SU-DHL-6 (cell line): ENCODE measurements around the gene TRPV4.

Source experiments
- H2AFZ ChIP-seq: fragments of 200-600 bp; sonication (generic); 2 replicates; pipeline ENCODE4 v1.6.1; 2014; ENCODE audit warnings: low read depth, mild to moderate bottlenecking, moderate library complexity, mixed read lengths, antibody characterized with exemption, low read length; ENCODE audit not compliant: severe bottlenecking
- H3F3A ChIP-seq: fragments of 200-600 bp; shearing (Covaris generic); 2 replicates; pipeline ENCODE4 v1.6.0; 2016; ENCODE audit warnings: antibody characterized with exemption, mild to moderate bottlenecking; ENCODE audit not compliant: insufficient read depth
- H3K27ac ChIP-seq: fragments of 200-600 bp; sonication (generic); 2 replicates; pipeline ENCODE4 v1.5.1; 2016; ENCODE audit warnings: low read depth, mild to moderate bottlenecking, low read length, moderate library complexity, mixed read lengths
- H3K27me3 ChIP-seq: fragments of 200-600 bp; sonication (generic), shearing (Covaris generic); 2 replicates; pipeline ENCODE4 v1.6.0; 2014; ENCODE audit warnings: mild to moderate bottlenecking, low read length
- H3K36me3 ChIP-seq: fragments of 200-600 bp; sonication (generic); 2 replicates; pipeline ENCODE4 v1.6.1; 2014; ENCODE audit warnings: mild to moderate bottlenecking, low read length, mixed read lengths
- H3K4me2 ChIP-seq: fragments of 300-600, 200-600 bp; shearing (Covaris generic), sonication (generic); 2 replicates; pipeline ENCODE4 v1.6.0; 2014; ENCODE audit warnings: low read length, low read depth, mild to moderate bottlenecking; ENCODE audit not compliant: poor library complexity, severe bottlenecking
- H3K4me3 ChIP-seq: fragments of 200-600 bp; sonication (generic); 2 replicates; pipeline ENCODE4 v1.5.1; 2014; ENCODE audit warnings: antibody characterized with exemption, low read length, mild to moderate bottlenecking, mixed read lengths; ENCODE audit not compliant: insufficient read depth, poor library complexity, severe bottlenecking
- H3K79me2 ChIP-seq: fragments of 200-600 bp; sonication (generic); 2 replicates; pipeline ENCODE4 v1.6.1; 2014; ENCODE audit warnings: mild to moderate bottlenecking, low read length, moderate library complexity; ENCODE audit not compliant: insufficient read depth
- H3K9ac ChIP-seq: fragments of 200-600 bp; sonication (generic); 2 replicates; pipeline ENCODE4 v1.7.0; 2014; ENCODE audit warnings: mild to moderate bottlenecking, low read length
- H3K9me2 ChIP-seq: fragments of 200-600 bp; sonication (generic); replicated peaks from 2 replicates; pipeline ENCODE4 v1.6.1; 2014; ENCODE audit warnings: low read length; ENCODE audit not compliant: insufficient read depth
- H3K9me3 ChIP-seq: fragments of 200-600 bp; sonication (generic); 2 replicates; pipeline ENCODE4 v1.6.1; 2014; ENCODE audit warnings: low read length, mixed read lengths; ENCODE audit not compliant: insufficient read depth
- H4K20me1 ChIP-seq: fragments of 200-600 bp; sonication (generic); 2 replicates; pipeline ENCODE4 v1.6.1; 2014; ENCODE audit warnings: low read depth, mild to moderate bottlenecking, antibody characterized with exemption, low read length, moderate library complexity, mixed read lengths
- EZH2phosphoT487 ChIP-seq: fragments of 200-600 bp; sonication (generic), shearing (Covaris generic); conservative IDR thresholded peaks from 2 replicates; pipeline ENCODE4 v1.6.1; 2018; ENCODE audit warnings: mild to moderate bottlenecking, antibody characterized with exemption, low read length, moderate library complexity, mixed read lengths
- TF ChIP-seq, protein P1 (sequence below): fragments of 200-600 bp; sonication (generic); IDR thresholded peaks from one replicate; pipeline ENCODE4 v1.5.1; 2017; ENCODE audit warnings: antibody characterized with exemption, mild to moderate bottlenecking, low read length, moderate library complexity; ENCODE audit not compliant: insufficient read depth, poor library complexity, severe bottlenecking

The TRPV4 gene

DNA sequence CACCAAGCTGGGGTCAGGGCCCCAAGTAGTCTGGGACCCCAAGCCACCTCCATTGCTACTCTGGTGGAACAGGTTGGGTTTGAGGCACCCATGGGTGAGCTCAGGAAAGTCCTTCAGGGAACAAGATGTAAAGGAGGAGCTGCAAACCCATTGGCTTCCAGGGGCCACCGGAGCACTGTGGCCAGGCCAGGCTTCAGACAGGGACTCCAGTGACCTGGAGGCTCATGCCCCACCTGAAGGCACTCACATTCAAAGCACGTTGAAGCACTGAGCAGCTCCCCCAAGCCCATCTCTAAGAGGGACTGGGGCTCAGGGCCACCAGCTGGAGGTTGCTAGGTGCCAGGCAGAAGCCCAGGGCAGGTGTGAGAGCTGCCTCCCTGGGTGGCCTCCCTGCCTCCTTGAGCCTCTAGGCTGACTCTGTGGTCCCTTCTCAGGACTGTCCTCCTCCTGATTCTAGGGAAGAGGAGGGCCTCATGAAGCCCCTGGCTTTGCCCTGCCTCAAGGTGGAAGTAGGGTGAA is 70.5 kb downstream of the TRPV4 start:
- H3K9me2 ChIP-seq, result no peaks in the 10 kb centered on the region
- no peaks in the 10 kb centered on the region for H3K79me2 ChIP-seq
- no peaks in the 10 kb centered on the region for H3F3A ChIP-seq
- no peak for TF ChIP-seq EZH2phosphoT487
- no peak overlapping the region for H3K4me3 ChIP-seq
- H3K27me3 ChIP-seq, result no peaks in the 10 kb centered on the region
- no peaks in the 10 kb centered on the region for H4K20me1 ChIP-seq
- H3K9ac ChIP-seq, result no peak overlapping the region
- no peak overlapping the region for H2AFZ ChIP-seq
- no peak overlapping the region for H3K4me2 ChIP-seq
- no peaks in the 10 kb centered on the region for H3K9me3 ChIP-seq
- no peak overlapping the region for H3K27ac ChIP-seq
- H3K36me3 ChIP-seq, result no peaks in the 10 kb centered on the region

DNA sequence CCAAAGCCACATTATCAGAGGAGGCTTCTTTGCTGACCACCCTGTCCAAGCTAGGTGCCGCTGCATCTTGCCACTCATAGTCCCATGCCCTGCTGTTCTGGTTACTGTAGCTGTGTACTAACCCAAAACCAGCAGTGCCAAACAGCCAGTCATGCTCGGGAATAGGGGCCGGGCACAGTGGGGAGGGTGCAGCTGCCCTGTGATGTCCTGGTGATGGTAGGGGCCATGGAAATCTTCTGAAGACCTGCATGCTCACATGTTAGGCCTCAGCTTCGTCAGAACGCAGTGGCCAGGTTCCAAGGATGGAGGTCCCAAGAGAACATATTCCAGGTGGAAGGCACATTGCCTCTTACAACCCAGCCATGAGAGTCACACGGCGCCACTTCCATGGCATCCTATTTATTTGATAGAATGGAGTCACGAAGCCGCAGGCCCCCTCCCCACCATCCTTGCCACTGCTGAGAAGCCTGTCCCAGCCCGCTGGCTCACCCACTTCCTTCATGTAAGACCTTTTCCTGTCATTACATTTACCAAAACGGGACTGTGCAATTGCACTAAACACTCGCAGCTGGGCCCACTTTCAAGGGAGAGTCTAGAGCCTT is 71.0 kb downstream of the TRPV4 start:
- Histone ChIP-seq H3K9me2 (no peaks in the 10 kb centered on the region), H4K20me1 (no peaks in the 10 kb centered on the region), H3K27ac (no peak overlapping the region), H3K27me3 (no peaks in the 10 kb centered on the region), H3K9ac (no peak overlapping the region), H3K4me3 (no peak overlapping the region), H3K4me2 (no peak overlapping the region), H2AFZ (no peak overlapping the region), H3F3A (no peaks in the 10 kb centered on the region), H3K36me3 (no peaks in the 10 kb centered on the region), H3K79me2 (no peaks in the 10 kb centered on the region), H3K9me3 (no peaks in the 10 kb centered on the region)
- TF ChIP-seq, protein P1, sequence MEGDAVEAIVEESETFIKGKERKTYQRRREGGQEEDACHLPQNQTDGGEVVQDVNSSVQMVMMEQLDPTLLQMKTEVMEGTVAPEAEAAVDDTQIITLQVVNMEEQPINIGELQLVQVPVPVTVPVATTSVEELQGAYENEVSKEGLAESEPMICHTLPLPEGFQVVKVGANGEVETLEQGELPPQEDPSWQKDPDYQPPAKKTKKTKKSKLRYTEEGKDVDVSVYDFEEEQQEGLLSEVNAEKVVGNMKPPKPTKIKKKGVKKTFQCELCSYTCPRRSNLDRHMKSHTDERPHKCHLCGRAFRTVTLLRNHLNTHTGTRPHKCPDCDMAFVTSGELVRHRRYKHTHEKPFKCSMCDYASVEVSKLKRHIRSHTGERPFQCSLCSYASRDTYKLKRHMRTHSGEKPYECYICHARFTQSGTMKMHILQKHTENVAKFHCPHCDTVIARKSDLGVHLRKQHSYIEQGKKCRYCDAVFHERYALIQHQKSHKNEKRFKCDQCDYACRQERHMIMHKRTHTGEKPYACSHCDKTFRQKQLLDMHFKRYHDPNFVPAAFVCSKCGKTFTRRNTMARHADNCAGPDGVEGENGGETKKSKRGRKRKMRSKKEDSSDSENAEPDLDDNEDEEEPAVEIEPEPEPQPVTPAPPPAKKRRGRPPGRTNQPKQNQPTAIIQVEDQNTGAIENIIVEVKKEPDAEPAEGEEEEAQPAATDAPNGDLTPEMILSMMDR, result no peak
- TF ChIP-seq EZH2phosphoT487, result no peak

DNA sequence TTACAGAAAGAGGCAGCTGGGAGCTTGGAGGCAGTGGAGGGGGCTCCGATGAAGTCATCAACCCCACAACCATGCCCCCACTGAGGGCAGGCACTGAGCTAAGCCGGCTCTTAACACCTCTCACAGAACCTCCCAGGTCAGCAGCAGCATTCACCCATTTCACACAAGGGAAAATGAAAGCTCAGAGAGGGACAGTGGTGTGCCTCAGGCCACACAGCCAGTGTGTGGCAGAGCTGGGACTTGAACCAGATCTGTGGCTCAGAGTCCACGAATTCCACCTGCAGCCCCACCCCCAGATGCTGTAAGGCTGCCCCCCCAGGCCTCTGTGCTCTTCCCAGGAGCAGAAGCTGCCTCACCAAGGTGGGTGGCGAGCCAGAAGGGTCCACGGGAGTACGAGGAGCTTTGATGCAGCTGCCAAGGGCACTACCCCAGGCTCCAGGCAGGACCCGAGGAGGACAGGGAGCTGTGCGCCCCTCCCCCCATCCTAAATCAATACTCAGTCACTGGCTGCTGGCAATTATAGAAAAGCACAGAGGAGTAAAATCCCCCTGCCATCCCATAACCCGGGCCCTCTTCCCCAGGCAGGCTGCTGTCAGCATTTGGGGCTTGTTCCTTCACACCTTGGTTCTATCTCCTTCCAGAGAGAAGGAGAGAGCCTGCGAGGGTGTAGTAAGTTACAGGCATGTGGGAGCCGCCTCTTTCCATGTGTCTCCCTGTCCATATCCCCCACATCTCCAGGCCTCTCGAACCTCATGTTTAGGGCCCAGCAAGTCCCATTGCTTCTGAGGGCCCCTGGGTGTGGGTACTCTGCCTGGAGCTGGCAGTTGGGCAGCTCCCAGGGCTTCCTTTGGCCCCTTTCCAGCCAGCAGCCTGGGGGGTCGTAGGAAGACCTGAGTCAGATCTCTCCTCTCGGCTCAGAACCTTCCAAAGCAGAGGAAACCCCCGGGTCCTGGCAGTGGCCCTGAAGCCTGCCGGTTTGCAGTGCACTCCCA is 72.0 kb downstream of the TRPV4 start:
- H3K9me2 ChIP-seq, result no peaks in the 10 kb centered on the region
- no peaks in the 10 kb centered on the region for H4K20me1 ChIP-seq
- 0 out of 2 replicates have a peak, but pooled peaks cover 4% of the 10 kb centered on the region for H3K9me3 ChIP-seq
- no peaks in the 10 kb centered on the region for H3F3A ChIP-seq
- H3K36me3 ChIP-seq, result no peaks in the 10 kb centered on the region
- H3K79me2 ChIP-seq, result no peaks in the 10 kb centered on the region
- no peak for TF ChIP-seq EZH2phosphoT487
- TF ChIP-seq, protein P1, result no peak
- H3K4me2 ChIP-seq, result no peak overlapping the region
- H3K27me3 ChIP-seq, result no peaks in the 10 kb centered on the region
- H3K4me3 ChIP-seq, result no peak overlapping the region
- no peak overlapping the region for H2AFZ ChIP-seq
- H3K9ac ChIP-seq, result no peak overlapping the region
- no peak overlapping the region for H3K27ac ChIP-seq
